Mucosa of descending colon (tissue), 3 donors: ENCODE data around the gene GLYAT. TPM values are rescaled to one million over a fixed set of nuclear protein-coding genes. Genes with fewer than 3 reads are reported as not detected.
"Not testable (repeated sequence)": the region's sequence is repeated elsewhere in the genome, so short reads cannot be mapped to it uniquely, and the experiment has no call there.

Experiments used
- ATAC-seq: fragments of 200-7000 bp; cut with Tn5 transposase; one replicate; pipeline ENCODE4 v1.9.1; 2020; ENCODE audit warnings: mild to moderate bottlenecking, moderate library complexity
- DNase-seq, 3 donors: peaks; one replicate each; pipeline ENCODE4 v3.0.0-alpha.2; 2020
- H3K36me3 ChIP-seq: fragments of 200-600 bp; one replicate; pipeline ENCODE4 v1.8.0; 2021; ENCODE audit warnings: low read depth, mild to moderate bottlenecking
- H3K4me1 ChIP-seq: fragments of 200-600 bp; one replicate; pipeline ENCODE4 v1.8.0; 2021; ENCODE audit warnings: low read depth, mild to moderate bottlenecking
- H3K4me3 ChIP-seq: fragments of 200-600 bp; one replicate; pipeline ENCODE4 v1.8.0; 2021; ENCODE audit warnings: mild to moderate bottlenecking
- H3K9me3 ChIP-seq: fragments of 200-600 bp; one replicate; pipeline ENCODE4 v1.8.0; 2021; ENCODE audit warnings: mild to moderate bottlenecking
- intact Hi-C, 2 donors: fragments of 100-400 bp; cut with DNase I in 1 of 2; cut with micrococcal nuclease in 1 of 2; formaldehyde crosslinking; loops; one replicate each; pipeline versions ENCODE4 v1.11.0 to v1.11.1; 2022; cut with DNase I, micrococcal nuclease
- total RNA-seq, 3 donors: library from RNA; stranded (reverse); fragmentation: NEBNext Ultra II Directional in 2 of 3; extraction: Animal tissue kit (Norgen Biotek cat#: 25700) in 2 of 3; gene quantifications; one replicate each; pipeline versions ENCODE4 v1.2.1 to v1.2.4, GENCODE V29; 2021 to 2023
- TF ChIP-seq, protein P1 (sequence below): fragments of 200-600 bp; IDR thresholded peaks from one replicate; pipeline ENCODE4 v1.8.0; 2022; ENCODE audit warnings: antibody characterized with exemption, mild to moderate bottlenecking
- donor health status: DM: no; HTN: no; CAD: no; lungs with moderate emphysema.
- donor health status: DM: no; HTN: no; CAD: no.
- donor health status: DM: no; HTN: yes; CAD: no.

The GLYAT gene
- total RNA-seq, 3 donors from 2014 or later = not detected

DNA sequence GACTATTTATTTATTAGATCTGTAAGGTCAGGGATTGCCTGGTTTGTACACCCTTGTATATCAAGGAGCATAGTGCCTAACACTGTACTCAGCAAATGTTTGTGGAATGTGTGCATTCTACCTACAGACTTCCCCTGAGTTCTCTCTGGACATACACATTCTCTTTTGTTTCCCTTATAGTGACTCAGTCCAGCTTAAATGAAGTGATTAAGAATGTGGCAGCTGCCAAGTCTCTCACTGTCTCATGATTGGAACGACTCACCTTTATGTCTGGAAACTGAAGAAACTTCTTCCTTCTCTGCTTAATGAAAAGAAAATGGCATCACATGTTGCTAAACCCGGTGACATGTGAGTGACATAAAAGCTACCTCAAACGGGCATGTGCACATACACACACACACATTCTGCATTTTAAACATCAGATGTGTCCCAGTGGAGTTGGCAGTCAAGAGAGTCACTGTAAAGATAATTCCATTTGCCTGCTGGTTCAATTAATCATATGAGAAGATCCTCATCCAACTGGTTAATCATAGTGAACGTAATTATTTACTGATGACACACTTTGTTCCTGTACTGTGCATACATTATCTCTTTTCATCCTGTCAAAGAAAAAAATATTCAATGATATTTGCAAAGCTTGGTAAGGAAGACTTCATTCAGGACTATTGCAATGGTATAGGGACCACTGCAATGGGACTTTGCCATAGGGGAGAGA, 42.8 kb downstream of the GLYAT start:
- DNase-seq = no peak
- TF ChIP-seq, protein P1, sequence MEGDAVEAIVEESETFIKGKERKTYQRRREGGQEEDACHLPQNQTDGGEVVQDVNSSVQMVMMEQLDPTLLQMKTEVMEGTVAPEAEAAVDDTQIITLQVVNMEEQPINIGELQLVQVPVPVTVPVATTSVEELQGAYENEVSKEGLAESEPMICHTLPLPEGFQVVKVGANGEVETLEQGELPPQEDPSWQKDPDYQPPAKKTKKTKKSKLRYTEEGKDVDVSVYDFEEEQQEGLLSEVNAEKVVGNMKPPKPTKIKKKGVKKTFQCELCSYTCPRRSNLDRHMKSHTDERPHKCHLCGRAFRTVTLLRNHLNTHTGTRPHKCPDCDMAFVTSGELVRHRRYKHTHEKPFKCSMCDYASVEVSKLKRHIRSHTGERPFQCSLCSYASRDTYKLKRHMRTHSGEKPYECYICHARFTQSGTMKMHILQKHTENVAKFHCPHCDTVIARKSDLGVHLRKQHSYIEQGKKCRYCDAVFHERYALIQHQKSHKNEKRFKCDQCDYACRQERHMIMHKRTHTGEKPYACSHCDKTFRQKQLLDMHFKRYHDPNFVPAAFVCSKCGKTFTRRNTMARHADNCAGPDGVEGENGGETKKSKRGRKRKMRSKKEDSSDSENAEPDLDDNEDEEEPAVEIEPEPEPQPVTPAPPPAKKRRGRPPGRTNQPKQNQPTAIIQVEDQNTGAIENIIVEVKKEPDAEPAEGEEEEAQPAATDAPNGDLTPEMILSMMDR = no peak
- Histone ChIP-seq H3K4me3 (no peak overlapping the region), H3K9me3 (no peaks in the 10 kb centered on the region), H3K4me1 (no peaks in the 10 kb centered on the region), H3K36me3 (no peaks in the 10 kb centered on the region)
- intact Hi-C loops = no loop called here
- ATAC-seq = no peak

DNA sequence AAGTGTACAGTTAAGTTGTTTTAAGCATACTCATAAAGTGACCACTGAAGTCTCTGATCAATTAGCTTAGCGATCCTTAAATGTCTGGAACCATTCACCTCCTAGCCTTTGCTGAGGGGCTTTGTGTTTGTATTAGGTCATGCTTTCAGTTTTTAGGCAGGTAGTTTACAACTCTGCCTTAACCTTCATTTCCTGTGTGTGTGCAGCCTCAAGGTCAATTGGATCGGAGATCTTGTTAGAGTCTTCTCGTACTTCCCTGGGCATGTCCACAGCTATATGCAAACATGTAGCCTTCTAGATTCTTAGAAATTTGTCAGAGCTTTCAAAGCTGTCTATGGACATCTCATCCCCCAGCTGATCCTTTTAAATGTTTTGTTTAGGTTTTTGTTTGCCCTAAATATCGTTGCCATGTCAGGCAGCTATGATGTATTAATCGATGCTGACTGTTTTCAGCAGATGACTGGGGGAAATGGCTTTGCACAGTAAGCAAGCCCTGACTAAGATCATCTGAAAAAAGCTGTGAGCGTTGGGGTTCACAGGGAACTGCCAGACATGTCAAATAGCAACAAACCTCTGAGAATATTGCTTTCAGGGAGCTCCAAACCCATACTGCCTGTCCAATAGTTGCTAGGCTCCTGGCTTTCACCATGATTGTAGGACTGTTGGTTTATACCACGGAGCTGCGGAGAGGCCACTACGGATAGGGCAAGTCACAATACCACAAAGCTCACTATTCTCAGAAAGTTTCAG, 45.6 kb downstream of the GLYAT start:
- TF ChIP-seq, protein P1 = no peak
- no peak overlapping the region for H3K4me3 ChIP-seq
- no peaks in the 10 kb centered on the region for H3K9me3 ChIP-seq
- ATAC-seq (no peak), DNase-seq (no peak)
- intact Hi-C loops = no loop called here
- no peaks in the 10 kb centered on the region for H3K4me1 ChIP-seq
- H3K36me3 ChIP-seq = no peaks in the 10 kb centered on the region

DNA sequence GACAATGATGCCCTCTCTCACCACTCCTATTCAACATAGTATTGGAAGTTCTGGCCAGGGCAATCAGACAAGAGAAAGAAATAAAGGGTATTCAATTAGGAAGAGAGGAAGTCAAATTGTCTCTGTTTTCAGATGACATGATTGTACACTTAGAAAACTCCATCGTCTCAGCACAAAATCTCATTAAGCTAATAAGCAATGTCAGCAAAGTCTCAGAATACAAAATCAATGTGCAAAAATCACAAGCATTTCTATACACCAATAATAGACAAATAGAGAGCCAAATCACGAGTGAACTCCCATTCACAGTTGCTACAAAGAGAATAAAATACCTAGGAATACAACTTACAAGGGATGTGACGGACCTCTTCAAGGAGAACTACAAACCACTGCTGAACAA, 49.1 kb downstream of the GLYAT start:
- H3K4me1 ChIP-seq, ATAC-seq, H3K4me3 ChIP-seq, H3K9me3 ChIP-seq, H3K36me3 ChIP-seq, intact Hi-C loops, DNase-seq: not testable (repeated sequence)

GRCh38 chr11:58677536-58677935, 54.2 kb downstream of the GLYAT start:
- ATAC-seq, H3K36me3 ChIP-seq, H3K4me3 ChIP-seq, intact Hi-C loops, H3K9me3 ChIP-seq, H3K4me1 ChIP-seq, DNase-seq: not testable (repeated sequence)

DNA sequence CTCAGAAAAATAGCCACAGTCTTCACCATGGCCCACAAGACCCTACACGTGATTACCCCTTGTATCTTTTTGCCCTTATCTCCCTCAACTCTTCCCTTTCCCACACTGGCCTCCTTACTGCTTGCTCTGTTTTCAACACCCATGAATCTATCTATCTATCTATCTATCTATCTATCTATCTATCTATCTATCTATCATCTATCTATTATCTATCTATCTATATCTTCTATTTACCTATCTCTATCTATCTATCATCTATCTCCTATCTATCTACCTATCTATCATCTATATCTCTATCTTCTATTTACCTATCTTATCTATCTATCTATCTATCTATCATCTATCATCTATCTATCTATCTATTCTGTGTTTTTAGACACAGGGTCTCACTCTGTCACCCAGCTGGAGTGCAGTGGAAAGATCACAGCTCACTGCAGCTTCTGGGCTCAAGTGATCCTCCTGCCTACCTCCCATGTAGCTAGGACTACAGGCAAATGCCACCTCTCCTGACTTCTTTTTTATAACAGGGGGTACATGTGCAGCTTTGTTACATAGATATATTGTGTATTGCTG, 55.1 kb downstream of the GLYAT start:
- DNase-seq (no peak), ATAC-seq (no peak)
- TF ChIP-seq, protein P1 = no peak
- Histone ChIP-seq H3K9me3 (no peaks in the 10 kb centered on the region), H3K4me3 (no peak overlapping the region), H3K4me1 (no peaks in the 10 kb centered on the region), H3K36me3 (no peaks in the 10 kb centered on the region)
- intact Hi-C loops = no loop called here

- ATAC-seq (peak; percentile 91), DNase-seq (peak; percentile 67 to 91 (median 86))
- no peaks in the 10 kb centered on the region for H3K36me3 ChIP-seq
- TF ChIP-seq, protein P1 = peak; percentile 87
- no peaks in the 10 kb centered on the region for H3K4me1 ChIP-seq
- no peak overlapping the region for H3K4me3 ChIP-seq
- intact Hi-C loops = no loop called here
- no peaks in the 10 kb centered on the region for H3K9me3 ChIP-seq
Observed at GRCh38 chr11:58675334-58676155, 56.2 kb downstream of the GLYAT start.
